ENCODE data around the gene CDHR4. TPM values are rescaled to one million over a fixed set of nuclear protein-coding genes. Genes with fewer than 3 reads are reported as not detected.
A peak's percentile ranks its signal among the peaks of the same experiment; 100 is the strongest.
"Not testable (repeated sequence)": the region's sequence is repeated elsewhere in the genome, so short reads cannot be mapped to it uniquely, and the experiment has no call there.

CDHR4 gene
- total RNA-seq, 1 donor from 2014 or later = not detected

GRCh38 chr3:49781415-49782199 lies 18.1 kb downstream of the CDHR4 start:
- DNase-seq (ENCODE audit: low spot score) = no peak

- DNase-seq (ENCODE audit: low spot score) = peak; percentile 20
These were observed 18.7 kb downstream of the CDHR4 start for GRCh38 chr3:49780975-49781365.

- no peak for DNase-seq (ENCODE audit: low spot score)
These were observed 19.3 kb downstream of the CDHR4 start for GRCh38 chr3:49780080-49780974.

GRCh38 chr3:49779358-49780079 lies 20.2 kb downstream of the CDHR4 start:
- DNase-seq (ENCODE audit: low spot score) = peak; percentile 35

- peak; percentile 45 for DNase-seq (ENCODE audit: low spot score)
These were observed 23.6 kb downstream of the CDHR4 start for GRCh38 chr3:49776101-49776500.

GRCh38 chr3:49775538-49775937 lies 24.1 kb downstream of the CDHR4 start:
- DNase-seq (ENCODE audit: low spot score) = no peak

GRCh38 chr3:49772703-49773102 lies 27.0 kb downstream of the CDHR4 start:
- DNase-seq (ENCODE audit: low spot score) = no peak

GRCh38 chr3:49771340-49771938 lies 28.2 kb downstream of the CDHR4 start:
- no peak for DNase-seq (ENCODE audit: low spot score)

GRCh38 chr3:49769926-49770325 lies 29.7 kb downstream of the CDHR4 start:
- DNase-seq (ENCODE audit: low spot score) = no peak

GRCh38 chr3:49769286-49769915 lies 30.3 kb downstream of the CDHR4 start:
- DNase-seq (ENCODE audit: low spot score) = no peak

GRCh38 chr3:49763981-49764380 lies 35.7 kb downstream of the CDHR4 start:
- DNase-seq (ENCODE audit: low spot score) = no peak

GRCh38 chr3:49761661-49762060 lies 38.0 kb downstream of the CDHR4 start:
- DNase-seq (ENCODE audit: low spot score) = no peak

- DNase-seq (ENCODE audit: low spot score) = no peak
These were observed 40.4 kb downstream of the CDHR4 start for GRCh38 chr3:49759226-49759625.

GRCh38 chr3:49757197-49757596 lies 42.5 kb downstream of the CDHR4 start:
- DNase-seq (ENCODE audit: low spot score) = no peak

GRCh38 chr3:49756036-49756435 lies 43.6 kb downstream of the CDHR4 start:
- DNase-seq (ENCODE audit: low spot score) = no peak

- DNase-seq (ENCODE audit: low spot score) = no peak
These were observed 45.1 kb downstream of the CDHR4 start for GRCh38 chr3:49754536-49754935.

GRCh38 chr3:49751501-49751900 lies 48.2 kb downstream of the CDHR4 start:
- no peak for DNase-seq (ENCODE audit: low spot score)

GRCh38 chr3:49750056-49750455 lies 49.6 kb downstream of the CDHR4 start:
- no peak for DNase-seq (ENCODE audit: low spot score)

- not testable (repeated sequence) for DNase-seq (ENCODE audit: low spot score)
These were observed 50.8 kb downstream of the CDHR4 start for GRCh38 chr3:49748874-49749273.

- DNase-seq (ENCODE audit: low spot score) = no peak
These were observed 51.7 kb downstream of the CDHR4 start for GRCh38 chr3:49747792-49748480.

Data from mesenteric fat pad (tissue), 1 donor.